CD4-positive, alpha-beta T cell (primary cell): ENCODE measurements around the gene NDUFA5. TPM values are rescaled to one million over a fixed set of nuclear protein-coding genes. Genes with fewer than 3 reads are reported as not detected.

ENCODE experiments used
- ATAC-seq: fragments of 200-7000 bp; cut with Tn5 transposase; one replicate; pipeline ENCODE4 v1.10.0; 2022; ENCODE audit warnings: mild to moderate bottlenecking; ENCODE audit not compliant: poor library complexity
- CTCF ChIA-PET: fragments of 350-600 bp; sonication (Branson Sonifier 250); formaldehyde crosslinking; loops from one replicate; lab custom pipeline; 2021; ENCODE audit warnings: antibody characterized with exemption, inconsistent platforms; lab: Charles Lee
- POLR2A ChIA-PET: fragments of 350-600 bp; sonication (Branson Sonifier 250); formaldehyde crosslinking; loops from one replicate; lab custom pipeline; 2021; ENCODE audit warnings: antibody characterized with exemption, inconsistent platforms; lab: Charles Lee
- DNase-seq, 14 experiments: peaks; one replicate each; pipeline ENCODE4 v3.0.0-alpha.2; 2013 to 2020; ENCODE audit warnings: mixed read lengths in 2 of 14
- H3K27ac ChIP-seq, 2 donors: one replicate each; pipeline versions ENCODE4 v1.5.1 to v1.7.0; 2013; ENCODE audit warnings: low read length in 2 of 2, low read depth in 1 of 2, mild to moderate bottlenecking in 1 of 2
- H3K27me3 ChIP-seq, 2 experiments: 1 replicate in 1 of 2; 2 replicates in 1 of 2; pipeline versions ENCODE4 v1.6.1 to v1.7.0; 2013; ENCODE audit warnings: low read length in 2 of 2, control low read depth in 1 of 2, mild to moderate bottlenecking in 1 of 2, moderate library complexity in 1 of 2; ENCODE audit not compliant: insufficient read depth in 2 of 2, control insufficient read depth in 1 of 2
- H3K36me3 ChIP-seq: one replicate; pipeline ENCODE4 v1.6.1; 2013; ENCODE audit warnings: low read length, control low read depth; ENCODE audit not compliant: insufficient read depth
- H3K4me1 ChIP-seq: one replicate; pipeline ENCODE4 v1.6.1; 2013; ENCODE audit warnings: low read length, control low read depth; ENCODE audit not compliant: insufficient read depth
- H3K4me3 ChIP-seq: one replicate; pipeline ENCODE4 v1.5.1; 2013; ENCODE audit warnings: mild to moderate bottlenecking, low read length, moderate library complexity
- H3K9me3 ChIP-seq, 2 experiments: 1 replicate in 1 of 2; 2 replicates in 1 of 2; pipeline versions ENCODE4 v1.6.1 to v1.7.0; 2013; ENCODE audit warnings: low read length in 2 of 2, mild to moderate bottlenecking in 2 of 2, control low read depth in 1 of 2, moderate library complexity in 1 of 2; ENCODE audit not compliant: control insufficient read depth in 1 of 2, insufficient read depth in 1 of 2
- H3K27ac Mint-ChIP-seq: one replicate; pipeline ENCODE4 v1.8.0; 2020; ENCODE audit warnings: mixed read lengths
- H3K27me3 Mint-ChIP-seq: one replicate; pipeline ENCODE4 v1.8.0; 2021; ENCODE audit warnings: mixed read lengths
- H3K36me3 Mint-ChIP-seq: one replicate; pipeline ENCODE4 v1.8.0; 2021; ENCODE audit warnings: low read depth, mixed read lengths
- H3K4me1 Mint-ChIP-seq: one replicate; pipeline ENCODE4 v1.8.0; 2021; ENCODE audit warnings: low read depth, mixed read lengths
- H3K4me3 Mint-ChIP-seq: one replicate; pipeline ENCODE4 v1.8.0; 2020; ENCODE audit warnings: mild to moderate bottlenecking, mixed read lengths
- H3K9me3 Mint-ChIP-seq: one replicate; pipeline ENCODE4 v1.8.0; 2020; ENCODE audit warnings: mixed read lengths
- intact Hi-C, 2 experiments: fragments of 100-400 bp; cut with DNase I in 1 of 2; cut with micrococcal nuclease in 1 of 2; formaldehyde crosslinking; loops; one replicate each; pipeline versions ENCODE4 v1.15.1 to v1.9.0; 2023 to 2025; cut with DNase I, micrococcal nuclease
- total RNA-seq, 174 experiments: library from RNA in 2 of 174; stranded (reverse) in 2 of 174; gene quantifications; one replicate each; pipeline ENCODE4 v1.2.3 and lab custom pipeline; 2021 to 2026
- TF ChIP-seq, protein P1 (sequence below): fragments of 200-600 bp; IDR thresholded peaks from one replicate; pipeline ENCODE4 v1.8.0; 2022; ENCODE audit warnings: antibody characterized with exemption, mild to moderate bottlenecking

The NDUFA5 gene
- total RNA-seq, 2 experiments from 2014 or later, result 67.9 to 68.6 TPM

DNA sequence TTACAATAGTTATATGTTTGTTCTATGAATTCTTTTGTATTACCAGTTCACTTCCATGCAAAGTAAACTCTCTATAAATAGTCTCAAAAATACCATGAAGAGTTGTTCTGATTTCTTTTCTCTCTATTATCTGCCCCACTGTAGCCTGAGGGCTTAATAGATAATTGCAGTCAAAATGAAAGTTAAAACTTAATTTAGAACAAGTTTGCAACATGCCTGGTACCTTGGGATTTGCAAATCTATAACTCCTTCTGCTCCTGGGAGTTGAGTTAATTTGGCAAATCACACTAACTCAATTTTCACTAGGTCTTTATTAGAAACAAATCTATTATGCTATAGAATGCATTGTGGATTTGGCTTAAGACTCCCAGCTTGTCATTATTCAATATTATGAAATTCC lies 21.8 kb upstream of the NDUFA5 start:
- Histone ChIP-seq H3K27ac (no peak overlapping the region), H3K9me3 (no peaks in the 10 kb centered on the region), H3K4me1 (no peaks in the 10 kb centered on the region), H3K27me3 (peaks cover 0 to 9% of the 10 kb centered on the region in 2 experiments), H3K4me3 (no peak overlapping the region), H3K36me3 (no peaks in the 10 kb centered on the region)
- no peak overlapping the region for H3K4me3 Mint-ChIP-seq
- H3K9me3 Mint-ChIP-seq, result no peaks in the 10 kb centered on the region
- intact Hi-C loops, result no loop called here
- ChIA-PET POLR2A (no interaction called here), CTCF (no interaction called here)
- ATAC-seq (no peak), DNase-seq (no peak)
- H3K4me1 Mint-ChIP-seq, result no peaks in the 10 kb centered on the region
- peaks cover 31% of the 10 kb centered on the region for H3K27me3 Mint-ChIP-seq
- no peaks in the 10 kb centered on the region for H3K36me3 Mint-ChIP-seq
- H3K27ac Mint-ChIP-seq, result no peak overlapping the region
- TF ChIP-seq, protein P1, sequence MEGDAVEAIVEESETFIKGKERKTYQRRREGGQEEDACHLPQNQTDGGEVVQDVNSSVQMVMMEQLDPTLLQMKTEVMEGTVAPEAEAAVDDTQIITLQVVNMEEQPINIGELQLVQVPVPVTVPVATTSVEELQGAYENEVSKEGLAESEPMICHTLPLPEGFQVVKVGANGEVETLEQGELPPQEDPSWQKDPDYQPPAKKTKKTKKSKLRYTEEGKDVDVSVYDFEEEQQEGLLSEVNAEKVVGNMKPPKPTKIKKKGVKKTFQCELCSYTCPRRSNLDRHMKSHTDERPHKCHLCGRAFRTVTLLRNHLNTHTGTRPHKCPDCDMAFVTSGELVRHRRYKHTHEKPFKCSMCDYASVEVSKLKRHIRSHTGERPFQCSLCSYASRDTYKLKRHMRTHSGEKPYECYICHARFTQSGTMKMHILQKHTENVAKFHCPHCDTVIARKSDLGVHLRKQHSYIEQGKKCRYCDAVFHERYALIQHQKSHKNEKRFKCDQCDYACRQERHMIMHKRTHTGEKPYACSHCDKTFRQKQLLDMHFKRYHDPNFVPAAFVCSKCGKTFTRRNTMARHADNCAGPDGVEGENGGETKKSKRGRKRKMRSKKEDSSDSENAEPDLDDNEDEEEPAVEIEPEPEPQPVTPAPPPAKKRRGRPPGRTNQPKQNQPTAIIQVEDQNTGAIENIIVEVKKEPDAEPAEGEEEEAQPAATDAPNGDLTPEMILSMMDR, result no peak

DNA sequence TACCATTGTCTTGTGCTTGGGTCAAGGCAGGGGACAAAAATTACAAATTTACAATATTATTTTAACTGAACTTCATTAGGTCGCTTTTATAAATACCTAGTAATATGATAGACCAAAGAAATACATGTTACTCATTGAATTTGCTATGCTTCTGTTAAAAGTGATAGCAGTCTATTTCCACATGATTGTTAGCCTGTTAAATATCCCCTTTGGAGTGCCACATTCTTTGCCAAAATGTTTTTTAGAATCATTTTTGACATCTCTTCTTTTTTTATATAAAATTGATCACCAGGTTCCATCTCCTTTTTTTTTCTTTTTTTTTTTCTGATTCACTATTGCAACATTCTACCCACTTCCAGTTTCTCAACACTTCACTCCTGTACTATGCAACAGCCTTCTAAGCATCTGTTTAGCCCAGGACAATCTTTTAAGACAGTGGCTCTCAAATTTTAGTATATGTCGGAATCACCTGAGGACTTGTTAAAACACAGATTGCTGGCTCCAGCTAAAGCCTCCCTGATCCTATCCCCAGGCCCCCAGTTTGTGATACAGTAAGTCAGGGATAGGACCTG lies 16.4 kb upstream of the NDUFA5 start:
- TF ChIP-seq, protein P1, result no peak
- DNase-seq (no peak), ATAC-seq (no peak)
- Mint-ChIP-seq H3K36me3 (no peaks in the 10 kb centered on the region), H3K4me1 (no peaks in the 10 kb centered on the region), H3K4me3 (no peak overlapping the region), H3K27me3 (peaks cover 5% of the 10 kb centered on the region), H3K27ac (no peak overlapping the region), H3K9me3 (no peaks in the 10 kb centered on the region)
- intact Hi-C loops, result no loop called here
- ChIA-PET CTCF (interaction anchor here (0.6 kb wide), 1 partner anchor 19 kb away, joined by 3 read pairs; no protein-coding TSS in a partner anchor), POLR2A (no interaction called here)
- Histone ChIP-seq H3K9me3 (no peaks in the 10 kb centered on the region), H3K4me1 (no peaks in the 10 kb centered on the region), H3K27ac (no peak overlapping the region), H3K4me3 (no peak overlapping the region), H3K27me3 (no peaks in the 10 kb centered on the region), H3K36me3 (no peaks in the 10 kb centered on the region)

DNA sequence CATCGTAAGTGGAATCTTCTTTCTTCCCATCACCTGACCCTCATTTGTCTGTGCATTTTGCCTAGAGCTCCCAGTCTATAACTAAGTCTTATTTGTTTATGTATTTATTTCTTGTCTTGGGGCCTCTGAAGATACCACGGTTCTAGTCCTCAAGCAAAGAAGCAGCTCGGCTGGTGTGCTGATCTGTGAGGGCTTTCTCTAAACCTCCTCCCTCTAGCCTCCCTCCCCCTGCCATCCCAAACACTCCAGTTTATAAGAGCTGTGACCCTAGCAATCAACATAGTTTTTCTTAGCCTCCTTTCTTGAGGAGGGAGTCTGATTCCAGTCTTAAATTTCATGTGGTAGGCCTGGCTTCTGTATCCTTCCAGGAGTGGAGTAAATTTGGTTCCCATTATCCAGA lies 15.7 kb upstream of the NDUFA5 start:
- H3K36me3 Mint-ChIP-seq, result no peaks in the 10 kb centered on the region

More for the DNA sequence above, 15.7 kb upstream of the NDUFA5 start:
- Histone ChIP-seq H3K9me3 (no peaks in the 10 kb centered on the region), H3K27me3 (no peaks in the 10 kb centered on the region), H3K36me3 (no peaks in the 10 kb centered on the region), H3K27ac (no peak overlapping the region), H3K4me3 (no peak overlapping the region), H3K4me1 (no peaks in the 10 kb centered on the region)
- peaks cover 3% of the 10 kb centered on the region for H3K27me3 Mint-ChIP-seq
- CTCF ChIA-PET, result interaction anchor here (0.6 to 1.0 kb wide), 2 partner anchors 15 to 19 kb away, joined by 3 to 4 read pairs; no protein-coding TSS in a partner anchor
- ATAC-seq (no peak), DNase-seq (no peak)
- intact Hi-C loops, result no loop called here
- TF ChIP-seq, protein P1, result no peak
- no peaks in the 10 kb centered on the region for H3K4me1 Mint-ChIP-seq
- H3K4me3 Mint-ChIP-seq, result no peak overlapping the region
- H3K9me3 Mint-ChIP-seq, result no peaks in the 10 kb centered on the region
- H3K27ac Mint-ChIP-seq, result no peak overlapping the region
- POLR2A ChIA-PET, result no interaction called here
